Osteoblast (primary cell): ENCODE data around the gene KCNJ18. TPM values are rescaled to one million over a fixed set of nuclear protein-coding genes. Genes with fewer than 3 reads are reported as not detected.
"Not testable (repeated sequence)": the region's sequence is repeated elsewhere in the genome, so short reads cannot be mapped to it uniquely, and the experiment has no call there.

Experiments
- DNase-seq: peaks from one replicate; pipeline ENCODE4 v3.0.0; 2011; ENCODE audit warnings: low spot score, mixed read lengths; ENCODE audit not compliant: insufficient read length; ENCODE audit errors: missing footprints
- H2AFZ ChIP-seq: 2 replicates; pipeline ENCODE4 v1.6.0; 2011; ENCODE audit warnings: mild to moderate bottlenecking, low read length
- H3K27ac ChIP-seq: 2 replicates; pipeline ENCODE4 v1.5.1; 2011; ENCODE audit warnings: mild to moderate bottlenecking, low read depth, low read length, moderate library complexity
- H3K27me3 ChIP-seq: 2 replicates; pipeline ENCODE4 v1.6.0; 2012; ENCODE audit warnings: mild to moderate bottlenecking, control low read depth, inconsistent platforms, low read length, moderate library complexity; ENCODE audit not compliant: insufficient read depth
- H3K36me3 ChIP-seq: 2 replicates; pipeline ENCODE4 v1.5.1; 2011; ENCODE audit warnings: mild to moderate bottlenecking, low read length, control low read depth, moderate library complexity; ENCODE audit not compliant: insufficient read depth
- H3K4me1 ChIP-seq: 2 replicates; pipeline ENCODE4 v1.5.1; 2011; ENCODE audit warnings: mild to moderate bottlenecking, low read length, control low read depth, moderate library complexity; ENCODE audit not compliant: insufficient read depth
- H3K4me2 ChIP-seq: 2 replicates; pipeline ENCODE4 v1.6.0; 2011; ENCODE audit warnings: mild to moderate bottlenecking, low read length; ENCODE audit not compliant: insufficient read depth
- H3K4me3 ChIP-seq: fragments of 200-600 bp; sonication (generic); 3 replicates; pipeline ENCODE4 v1.5.1; 2012; ENCODE audit warnings: mild to moderate bottlenecking, low read length, inconsistent platforms; ENCODE audit not compliant: insufficient read depth
- H3K79me2 ChIP-seq: 2 replicates; pipeline ENCODE4 v1.6.0; 2012; ENCODE audit warnings: mild to moderate bottlenecking, low read length, control low read depth, inconsistent platforms; ENCODE audit not compliant: insufficient read depth
- H3K9me3 ChIP-seq: 2 replicates; pipeline ENCODE4 v1.5.1; 2011; ENCODE audit warnings: low read depth, low read length, control low read depth
- H4K20me1 ChIP-seq: 2 replicates; pipeline ENCODE4 v1.6.0; 2012; ENCODE audit warnings: mild to moderate bottlenecking, low read length, control low read depth; ENCODE audit not compliant: insufficient read depth
- total RNA-seq: library from RNA; depleted of rRNA; stranded (reverse); fragments of >200 nt; gene quantifications from 2 replicates; pipeline ENCODE4 v1.2.3, GENCODE V29; 2012

KCNJ18 gene
- total RNA-seq, 1 donor: not detected

- H3K27ac ChIP-seq, DNase-seq, H3K79me2 ChIP-seq, H3K36me3 ChIP-seq, H4K20me1 ChIP-seq, H3K4me2 ChIP-seq, H3K27me3 ChIP-seq, H3K4me3 ChIP-seq, H3K4me1 ChIP-seq, H3K9me3 ChIP-seq, H2AFZ ChIP-seq: not testable (repeated sequence)
Observed at GRCh38 chr17:21663614-21664474, 28.5 kb upstream of the KCNJ18 start.

GRCh38 chr17:21665171-21665570 is 27.2 kb upstream of the KCNJ18 start:
- not testable (repeated sequence) for H3K4me1 ChIP-seq, H3K27ac ChIP-seq, H3K4me3 ChIP-seq, H2AFZ ChIP-seq, H3K9me3 ChIP-seq, H4K20me1 ChIP-seq, H3K27me3 ChIP-seq, H3K36me3 ChIP-seq, H3K79me2 ChIP-seq, DNase-seq, H3K4me2 ChIP-seq

GRCh38 chr17:21665935-21666493 is 26.3 kb upstream of the KCNJ18 start:
- H3K4me3 ChIP-seq, H3K79me2 ChIP-seq, H3K36me3 ChIP-seq, H3K4me2 ChIP-seq, H3K4me1 ChIP-seq, H3K9me3 ChIP-seq, H3K27me3 ChIP-seq, H3K27ac ChIP-seq, H2AFZ ChIP-seq, H4K20me1 ChIP-seq, DNase-seq: not testable (repeated sequence)

GRCh38 chr17:21666711-21667412 is 25.5 kb upstream of the KCNJ18 start:
- not testable (repeated sequence) for DNase-seq, H4K20me1 ChIP-seq, H3K4me1 ChIP-seq, H3K9me3 ChIP-seq, H3K27me3 ChIP-seq, H3K36me3 ChIP-seq, H2AFZ ChIP-seq, H3K79me2 ChIP-seq, H3K4me3 ChIP-seq, H3K4me2 ChIP-seq, H3K27ac ChIP-seq

GRCh38 chr17:21667413-21668117 is 24.8 kb upstream of the KCNJ18 start:
- H3K79me2 ChIP-seq, H3K27ac ChIP-seq, H3K36me3 ChIP-seq, H2AFZ ChIP-seq, H3K4me1 ChIP-seq, H3K27me3 ChIP-seq, H4K20me1 ChIP-seq, H3K4me3 ChIP-seq, H3K4me2 ChIP-seq, H3K9me3 ChIP-seq: not testable (repeated sequence)
- DNase-seq: peak; percentile 11

GRCh38 chr17:21668118-21668488 is 24.2 kb upstream of the KCNJ18 start:
- H4K20me1 ChIP-seq, H3K4me3 ChIP-seq, H3K79me2 ChIP-seq, H3K4me1 ChIP-seq, DNase-seq, H3K9me3 ChIP-seq, H2AFZ ChIP-seq, H3K27me3 ChIP-seq, H3K27ac ChIP-seq, H3K36me3 ChIP-seq, H3K4me2 ChIP-seq: not testable (repeated sequence)

- H3K27me3 ChIP-seq, H3K4me2 ChIP-seq, H3K4me3 ChIP-seq, H2AFZ ChIP-seq, H3K4me1 ChIP-seq, H3K79me2 ChIP-seq, H4K20me1 ChIP-seq, H3K27ac ChIP-seq, H3K9me3 ChIP-seq, H3K36me3 ChIP-seq: not testable (repeated sequence)
- peak; percentile 49 for DNase-seq
Observed at GRCh38 chr17:21668746-21669508, 23.4 kb upstream of the KCNJ18 start.

- not testable (repeated sequence) for H3K27me3 ChIP-seq, H3K36me3 ChIP-seq, H3K9me3 ChIP-seq, H3K4me1 ChIP-seq, H4K20me1 ChIP-seq, H3K27ac ChIP-seq, H3K4me2 ChIP-seq, H3K4me3 ChIP-seq, H3K79me2 ChIP-seq, H2AFZ ChIP-seq
- peak; percentile 26 for DNase-seq
Observed at GRCh38 chr17:21669616-21670360, 22.5 kb upstream of the KCNJ18 start.
